ENCODE results near the gene OR8H2. TPM values are rescaled to one million over a fixed set of nuclear protein-coding genes. Genes with fewer than 3 reads are reported as not detected.

Gene OR8H2
- not detected in 2 replicates for total RNA-seq

GRCh38 chr11:56103210-56103737, at the start of gene OR8H2:
Gene OR8H2 (plus strand): TSS chr11:56103687. CDS start chr11:56105043, 1,356 bp downstream.

GRCh38 chr11:56093008-56093407, 10.5 kb upstream of the OR8H2 start, which contains the start of gene OR8I2:
Gene OR8I2 (plus strand): TSS chr11:56093308. CDS start chr11:56093308, 0 bp downstream.

GRCh38 chr11:56122073-56122472, 18.6 kb downstream of the OR8H2 start, which contains the start of gene OR8H3:
Gene OR8H3 (plus strand): TSS chr11:56122373. CDS start chr11:56122373, 0 bp downstream.

GRCh38 chr11:56140151-56140661, 36.7 kb downstream of the OR8H2 start, which contains the start of gene OR8J3:
Gene OR8J3 (minus strand): TSS chr11:56140201. CDS start chr11:56137718, 2,483 bp downstream.

Other genes with a start within 250 kb of the OR8H2 start
- gene TRIM51, start 220.4 kb upstream of the OR8H2 start, total RNA-seq: not detected in 2 replicates
- not detected in 2 replicates for gene OR5W2, start 189.1 kb upstream of the OR8H2 start, total RNA-seq
- not detected in 2 replicates for gene OR5I1, start 167.3 kb upstream of the OR8H2 start, total RNA-seq
- not detected in 2 replicates for gene OR10AG1, start 133.7 kb upstream of the OR8H2 start, total RNA-seq
- gene OR5F1, start 109.1 kb upstream of the OR8H2 start, total RNA-seq: not detected in 2 replicates
- not detected in 2 replicates for gene OR5AS1, start 76.0 kb upstream of the OR8H2 start, total RNA-seq
- gene OR8I2, start 10.4 kb upstream of the OR8H2 start, total RNA-seq: not detected in 2 replicates
- not detected in 2 replicates for gene OR8H3, start 18.7 kb downstream of the OR8H2 start, total RNA-seq
- not detected in 2 replicates for gene OR8J3, start 36.5 kb downstream of the OR8H2 start, total RNA-seq
- gene OR8K5, start 56.6 kb downstream of the OR8H2 start, total RNA-seq: not detected in 2 replicates
- not detected in 2 replicates for gene OR5J2, start 72.9 kb downstream of the OR8H2 start, total RNA-seq
- gene OR5T2, start 130.6 kb downstream of the OR8H2 start, total RNA-seq: not detected in 2 replicates
- not detected in 2 replicates for gene OR5T3, start 148.6 kb downstream of the OR8H2 start, total RNA-seq
- gene OR5T1, start 170.5 kb downstream of the OR8H2 start, total RNA-seq: not detected in 2 replicates
- gene OR8H1, start 188.6 kb downstream of the OR8H2 start, total RNA-seq: not detected in 2 replicates
- gene OR8K3, start 211.5 kb downstream of the OR8H2 start, total RNA-seq: not detected in 2 replicates
- not detected in 2 replicates for gene OR8K1, start 242.4 kb downstream of the OR8H2 start, total RNA-seq